Neutrophil (primary cell): Measurements from ENCODE around the gene RGS3.

Experiments used
- H3K27ac ChIP-seq: fragments of 200-600 bp; sonication (generic); 2 replicates; pipeline ENCODE4 v1.5.1; 2016; ENCODE audit warnings: mild to moderate bottlenecking, moderate library complexity
- H3K27me3 ChIP-seq: fragments of 200-600 bp; sonication (generic); 2 replicates; pipeline ENCODE4 v1.6.0; 2016; ENCODE audit warnings: mild to moderate bottlenecking
- H3K36me3 ChIP-seq: fragments of 200-600 bp; sonication (generic); 2 replicates; pipeline ENCODE4 v1.5.1; 2017
- H3K4me1 ChIP-seq, 2 experiments: fragments of 200-600 bp in 1 of 2; sonication (generic) in 1 of 2; 1 replicate in 1 of 2; 2 replicates in 1 of 2; pipeline versions ENCODE4 v1.5.1 to v1.6.1; 2013 to 2016; ENCODE audit warnings: low read depth in 1 of 2, low read length in 1 of 2, mild to moderate bottlenecking in 1 of 2, moderate library complexity in 1 of 2; ENCODE audit not compliant: control insufficient read depth in 1 of 2, insufficient read depth in 1 of 2
- H3K4me3 ChIP-seq, 2 experiments: fragments of 200-600 bp in 1 of 2; sonication (generic) in 1 of 2; 1 replicate in 1 of 2; 2 replicates in 1 of 2; pipeline ENCODE4 v1.5.1; 2013 to 2016; ENCODE audit warnings: low read depth in 1 of 2, low read length in 1 of 2, mild to moderate bottlenecking in 1 of 2, moderate library complexity in 1 of 2
- H3K9me3 ChIP-seq: fragments of 200-600 bp; sonication (generic); 2 replicates; pipeline ENCODE4 v1.5.1; 2016
- CTCF ChIP-seq: fragments of 200-600 bp; sonication (generic); IDR thresholded peaks from 2 replicates; pipeline ENCODE4 v1.5.1; 2016; ENCODE audit warnings: antibody characterized with exemption

RGS3 gene

GRCh38 chr9:113616621-113617496, 153.3 kb downstream of the RGS3 start:
- Histone ChIP-seq H3K4me3 (no peak overlapping the region), H3K9me3 (no peaks in the 10 kb centered on the region), H3K36me3 (no peaks in the 10 kb centered on the region), H3K27me3 (peaks cover 20% of the 10 kb centered on the region), H3K27ac (no peak overlapping the region), H3K4me1 (no peaks in the 10 kb centered on the region)
- TF ChIP-seq CTCF: no peak

GRCh38 chr9:113617550-113617949, 154.0 kb downstream of the RGS3 start:
- no peak overlapping the region for H3K27ac ChIP-seq
- no peaks in the 10 kb centered on the region for H3K36me3 ChIP-seq
- no peaks in the 10 kb centered on the region for H3K9me3 ChIP-seq
- no peaks in the 10 kb centered on the region for H3K4me1 ChIP-seq
- TF ChIP-seq CTCF: no peak
- peaks cover 20% of the 10 kb centered on the region for H3K27me3 ChIP-seq
- no peak overlapping the region for H3K4me3 ChIP-seq

- Histone ChIP-seq H3K4me1 (no peaks in the 10 kb centered on the region), H3K27ac (no peak overlapping the region), H3K27me3 (peaks cover 24% of the 10 kb centered on the region), H3K36me3 (no peaks in the 10 kb centered on the region), H3K9me3 (no peaks in the 10 kb centered on the region), H3K4me3 (no peak overlapping the region)
- TF ChIP-seq CTCF: no peak
Observed at GRCh38 chr9:113618836-113619490, 155.4 kb downstream of the RGS3 start.

- Histone ChIP-seq H3K36me3 (no peaks in the 10 kb centered on the region), H3K4me3 (no peak overlapping the region), H3K27me3 (peaks cover 24% of the 10 kb centered on the region), H3K9me3 (no peaks in the 10 kb centered on the region), H3K27ac (no peak overlapping the region), H3K4me1 (no peaks in the 10 kb centered on the region)
- no peak for TF ChIP-seq CTCF
Observed at GRCh38 chr9:113619491-113620376, 156.2 kb downstream of the RGS3 start.

GRCh38 chr9:113620377-113621161, 157.0 kb downstream of the RGS3 start:
- Histone ChIP-seq H3K27me3 (peaks cover 24% of the 10 kb centered on the region), H3K4me3 (no peak overlapping the region), H3K27ac (no peak overlapping the region), H3K9me3 (no peaks in the 10 kb centered on the region), H3K4me1 (no peaks in the 10 kb centered on the region), H3K36me3 (no peaks in the 10 kb centered on the region)
- TF ChIP-seq CTCF: no peak
